HK-2 (cell line): Measurements from ENCODE around the gene PNPLA6.
A peak's percentile ranks its signal among the peaks of the same experiment; 100 is the strongest.

Experiments
- DNase-seq: peaks from one replicate; pipeline ENCODE4 v3.0.0-alpha.2; 2018; ENCODE audit not compliant: unreplicated experiment

PNPLA6 gene

GRCh38 chr19:7535047-7535997 is at the start of gene PNPLA6:
PNPLA6 (plus strand) TSS chr19:7535717; CDS start chr19:7535789, 72 bp downstream.
- DNase-seq: peak; percentile 91

GRCh38 chr19:7486923-7487322 is 48.6 kb upstream of the PNPLA6 start:
- no peak for DNase-seq

GRCh38 chr19:7488736-7489353 is 46.7 kb upstream of the PNPLA6 start, which contains the start of gene PEX11G:
PEX11G (minus strand) TSS chr19:7489035; CDS start chr19:7489010, 25 bp downstream.
- DNase-seq: peak; percentile 76

- no peak for DNase-seq
Measured at GRCh38 chr19:7489609-7490044, 45.9 kb upstream of the PNPLA6 start.

- DNase-seq: no peak
Measured at GRCh38 chr19:7492142-7492541, 43.4 kb upstream of the PNPLA6 start.

- DNase-seq: no peak
Measured at GRCh38 chr19:7492558-7492957, 43.0 kb upstream of the PNPLA6 start.

- DNase-seq: no peak
Measured at GRCh38 chr19:7494416-7495098, 41.0 kb upstream of the PNPLA6 start.

- DNase-seq: no peak
Measured at GRCh38 chr19:7497292-7497691, 38.2 kb upstream of the PNPLA6 start.

- peak; percentile 67 for DNase-seq
Measured at GRCh38 chr19:7500811-7501450, 34.6 kb upstream of the PNPLA6 start.

GRCh38 chr19:7502552-7502951 is 33.0 kb upstream of the PNPLA6 start:
- DNase-seq: no peak

GRCh38 chr19:7504684-7505083 is 30.8 kb upstream of the PNPLA6 start:
- no peak for DNase-seq

GRCh38 chr19:7505288-7505681 is 30.2 kb upstream of the PNPLA6 start:
- no peak for DNase-seq

- DNase-seq: peak; percentile 39
Measured at GRCh38 chr19:7505682-7506384, 29.7 kb upstream of the PNPLA6 start.

GRCh38 chr19:7506385-7507328 is 28.9 kb upstream of the PNPLA6 start:
- peak; percentile 64 for DNase-seq

GRCh38 chr19:7507884-7508283 is 27.6 kb upstream of the PNPLA6 start:
- DNase-seq: peak; percentile 86

- DNase-seq: no peak
Measured at GRCh38 chr19:7509625-7510024, 25.9 kb upstream of the PNPLA6 start.

GRCh38 chr19:7512400-7512851 is 23.1 kb upstream of the PNPLA6 start:
- no peak for DNase-seq

GRCh38 chr19:7513809-7514642 is 21.5 kb upstream of the PNPLA6 start:
- no peak for DNase-seq

- no peak for DNase-seq
Measured at GRCh38 chr19:7515110-7515644, 20.3 kb upstream of the PNPLA6 start.
